ENCODE measurements around the gene VTCN1. TPM values are rescaled to one million over a fixed set of nuclear protein-coding genes. Genes with fewer than 3 reads are reported as not detected.

The VTCN1 gene
- total and polyA plus RNA-seq, 2 of the 13 experiments (the other 11 are each of a cell fraction or from before 2014, with no cell fraction given), result not detected

GRCh38 chr1:117110774-117111173 lies 100.0 kb downstream of the VTCN1 start (continued):
- TF ChIP-seq, protein P1, sequence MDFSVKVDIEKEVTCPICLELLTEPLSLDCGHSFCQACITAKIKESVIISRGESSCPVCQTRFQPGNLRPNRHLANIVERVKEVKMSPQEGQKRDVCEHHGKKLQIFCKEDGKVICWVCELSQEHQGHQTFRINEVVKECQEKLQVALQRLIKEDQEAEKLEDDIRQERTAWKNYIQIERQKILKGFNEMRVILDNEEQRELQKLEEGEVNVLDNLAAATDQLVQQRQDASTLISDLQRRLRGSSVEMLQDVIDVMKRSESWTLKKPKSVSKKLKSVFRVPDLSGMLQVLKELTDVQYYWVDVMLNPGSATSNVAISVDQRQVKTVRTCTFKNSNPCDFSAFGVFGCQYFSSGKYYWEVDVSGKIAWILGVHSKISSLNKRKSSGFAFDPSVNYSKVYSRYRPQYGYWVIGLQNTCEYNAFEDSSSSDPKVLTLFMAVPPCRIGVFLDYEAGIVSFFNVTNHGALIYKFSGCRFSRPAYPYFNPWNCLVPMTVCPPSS (IDR thresholded peaks at IDR 0.05), result no peak
- TF ChIP-seq MTERF4 (CRISPR knock-in tag; IDR thresholded peaks at IDR 0.05), result no peak

DNA sequence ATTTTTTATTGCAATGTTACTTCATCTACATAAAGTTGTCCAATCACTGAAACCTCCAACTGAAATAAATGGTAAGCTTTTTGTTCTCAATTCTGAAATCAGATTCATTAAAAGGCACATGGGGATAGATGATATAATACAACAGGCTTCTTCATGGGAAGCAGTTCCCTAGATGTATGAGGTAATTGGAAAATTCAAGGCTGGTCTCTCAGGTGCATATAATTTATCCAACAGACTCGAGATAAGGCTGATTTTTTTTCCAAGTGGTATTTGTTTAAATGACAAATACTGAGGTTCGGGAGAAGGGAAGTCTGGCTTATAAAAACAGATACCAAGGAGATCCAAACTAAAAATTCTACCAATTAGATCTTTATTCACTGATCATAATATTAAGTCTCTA lies 103.4 kb downstream of the VTCN1 start:
- Histone ChIP-seq H3K4me3 (replicated peaks in 1 of 3; ENCODE audit: insufficient read depth in 1 of 3, low read depth in 2 of 3, low read length in 3 of 3) (no peak overlapping the region), H3K27ac (ENCODE audit: extremely low read length, insufficient read depth, low read length) (no peak overlapping the region), H4K20me1 (ENCODE audit: insufficient read depth, low read length) (no peaks in the 10 kb centered on the region), H3K79me2 (ENCODE audit: insufficient read depth, low read length) (no peaks in the 10 kb centered on the region), H3K9ac (ENCODE audit: insufficient read depth, low read depth, low read length) (no peak overlapping the region), H2AFZ (ENCODE audit: low read length) (no peak overlapping the region), H3K4me1 (ENCODE audit: insufficient read depth, low read length) (0 out of 2 replicates have a peak, but pooled peaks cover 7% of the 10 kb centered on the region), H3K4me2 (ENCODE audit: low read depth, low read length) (no peak overlapping the region), H3K27me3 (ENCODE audit: control insufficient read depth in 1 of 2, insufficient read depth in 2 of 2, low read length in 2 of 2) (no peaks in the 10 kb centered on the region), H3K36me3 (replicated peaks in 1 of 2; ENCODE audit: control insufficient read depth in 1 of 2, insufficient read depth in 2 of 2, low read length in 2 of 2) (peaks cover 0 to 3% of the 10 kb centered on the region in 2 experiments; a peak in 1 of 5 replicates), H3K9me3 (ENCODE audit: low read length) (no peaks in the 10 kb centered on the region)
- ChIA-PET POLR2A (no interaction called here), CTCF (ENCODE audit: low intra/inter-chr PET ratio, low total read pairs) (no interaction called here)
- no peak for DNase-seq (ENCODE audit: low spot score)
- no TSS peak for BruUV-seq (replicated peaks)
- in situ Hi-C loops (cut with HindIII; ENCODE audit: extremely low pct_ligation_motif_present, low pct_unique_long_range_greater_than_20kb), result no loop called here
- intact Hi-C loops (cut with micrococcal nuclease; ENCODE audit: unreplicated experiment), result no loop called here
- 96% methylated on average over 2 of the region's 2 CpGs for WGBS (ENCODE audit: low lambda C conversion rate)
- ATAC-seq, result no peak
- FAIRE-seq, result no peak
- TF ChIP-seq SMYD3 (CRISPR knock-in tag; IDR thresholded peaks at IDR 0.05), result no peak
- no peak for TF ChIP-seq ZNF44 (CRISPR knock-in tag; IDR thresholded peaks at IDR 0.05)
- TF ChIP-seq ZNF768 (CRISPR knock-in tag; IDR thresholded peaks at IDR 0.05), result no peak
- no peak for TF ChIP-seq EP300 (IDR thresholded peaks at IDR 0.05; ENCODE audit: low read depth in 2 of 2, low read length in 2 of 2)
- no peak for TF ChIP-seq EP300 (CRISPR knock-in tag; IDR thresholded peaks at IDR 0.05; ENCODE audit: borderline replicate concordance)
- TF ChIP-seq ZNF615 (CRISPR knock-in tag; IDR thresholded peaks at IDR 0.05; ENCODE audit: borderline replicate concordance), result no peak
- TF ChIP-seq ZSCAN20 (CRISPR knock-in tag; IDR thresholded peaks at IDR 0.05; ENCODE audit: borderline replicate concordance), result no peak
- TF ChIP-seq ZNF549 (CRISPR knock-in tag; IDR thresholded peaks at IDR 0.05), result no peak
- no peak for TF ChIP-seq ZNF333 (CRISPR knock-in tag; IDR thresholded peaks at IDR 0.05; ENCODE audit: borderline replicate concordance)
- TF ChIP-seq ZNF788 (CRISPR knock-in tag; IDR thresholded peaks at IDR 0.05; ENCODE audit: borderline replicate concordance), result no peak
- no peak for TF ChIP-seq ZNF552 (CRISPR knock-in tag; IDR thresholded peaks at IDR 0.05; ENCODE audit: borderline replicate concordance)
- TF ChIP-seq FOXO1 (CRISPR knock-in tag; IDR thresholded peaks at IDR 0.05), result no peak
- no peak for TF ChIP-seq ZNF619 (CRISPR knock-in tag; IDR thresholded peaks at IDR 0.05)
- TF ChIP-seq, protein P2, sequence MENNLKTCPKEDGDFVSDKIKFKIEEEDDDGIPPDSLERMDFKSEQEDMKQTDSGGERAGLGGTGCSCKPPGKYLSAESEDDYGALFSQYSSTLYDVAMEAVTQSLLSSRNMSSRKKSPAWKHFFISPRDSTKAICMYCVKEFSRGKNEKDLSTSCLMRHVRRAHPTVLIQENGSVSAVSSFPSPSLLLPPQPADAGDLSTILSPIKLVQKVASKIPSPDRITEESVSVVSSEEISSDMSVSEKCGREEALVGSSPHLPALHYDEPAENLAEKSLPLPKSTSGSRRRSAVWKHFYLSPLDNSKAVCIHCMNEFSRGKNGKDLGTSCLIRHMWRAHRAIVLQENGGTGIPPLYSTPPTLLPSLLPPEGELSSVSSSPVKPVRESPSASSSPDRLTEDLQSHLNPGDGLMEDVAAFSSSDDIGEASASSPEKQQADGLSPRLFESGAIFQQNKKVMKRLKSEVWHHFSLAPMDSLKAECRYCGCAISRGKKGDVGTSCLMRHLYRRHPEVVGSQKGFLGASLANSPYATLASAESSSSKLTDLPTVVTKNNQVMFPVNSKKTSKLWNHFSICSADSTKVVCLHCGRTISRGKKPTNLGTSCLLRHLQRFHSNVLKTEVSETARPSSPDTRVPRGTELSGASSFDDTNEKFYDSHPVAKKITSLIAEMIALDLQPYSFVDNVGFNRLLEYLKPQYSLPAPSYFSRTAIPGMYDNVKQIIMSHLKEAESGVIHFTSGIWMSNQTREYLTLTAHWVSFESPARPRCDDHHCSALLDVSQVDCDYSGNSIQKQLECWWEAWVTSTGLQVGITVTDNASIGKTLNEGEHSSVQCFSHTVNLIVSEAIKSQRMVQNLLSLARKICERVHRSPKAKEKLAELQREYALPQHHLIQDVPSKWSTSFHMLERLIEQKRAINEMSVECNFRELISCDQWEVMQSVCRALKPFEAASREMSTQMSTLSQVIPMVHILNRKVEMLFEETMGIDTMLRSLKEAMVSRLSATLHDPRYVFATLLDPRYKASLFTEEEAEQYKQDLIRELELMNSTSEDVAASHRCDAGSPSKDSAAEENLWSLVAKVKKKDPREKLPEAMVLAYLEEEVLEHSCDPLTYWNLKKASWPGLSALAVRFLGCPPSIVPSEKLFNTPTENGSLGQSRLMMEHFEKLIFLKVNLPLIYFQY (CRISPR knock-in tag; IDR thresholded peaks at IDR 0.05; ENCODE audit: borderline replicate concordance), result no peak
- no peak for TF ChIP-seq REXO4 (CRISPR knock-in tag; IDR thresholded peaks at IDR 0.05; ENCODE audit: borderline replicate concordance)
- no peak for TF ChIP-seq NRL (CRISPR knock-in tag; IDR thresholded peaks at IDR 0.05; ENCODE audit: borderline replicate concordance)
- TF ChIP-seq AGO1 (IDR thresholded peaks at IDR 0.05; ENCODE audit: low read depth, low read length, poor library complexity, severe bottlenecking), result no peak

Data from HepG2 (cell line).